MCF 10A (cell line): Measurements from ENCODE around the gene FAF1. TPM values are rescaled to one million over a fixed set of nuclear protein-coding genes. Genes with fewer than 3 reads are reported as not detected.
A peak's percentile ranks its signal among the peaks of the same experiment; 100 is the strongest.
"Not testable (repeated sequence)": the region's sequence is repeated elsewhere in the genome, so short reads cannot be mapped to it uniquely, and the experiment has no call there.

Experiments used
- BruUV-seq: library from RNA; stranded (reverse); fragments of 400-500 nt; replicated peaks from 2 replicates; lab custom pipeline; 2021; lab: Mats Ljungman, UMichigan
- CTCF ChIA-PET: fragments of 300-600 bp; sonication (Branson Sonifier 250); formaldehyde crosslinking; extraction: SDS; loops from one replicate; lab custom pipeline; 2021; ENCODE audit warnings: antibody characterized with exemption, inconsistent platforms; lab: Yijun Ruan, JAX
- POLR2A ChIA-PET: fragments of 300-600, 350-650 bp; sonication (Branson Sonifier 250); formaldehyde crosslinking; extraction: SDS; loops from one replicate; lab custom pipeline; 2020; ENCODE audit warnings: antibody characterized with exemption, inconsistent platforms; lab: Yijun Ruan, JAX
- DNase-seq: peaks from one replicate; pipeline ENCODE4 v3.0.0-alpha.2; 2018; ENCODE audit not compliant: unreplicated experiment
- H3K27ac Mint-ChIP-seq: one replicate; pipeline ENCODE4 v1.8.0; 2022; ENCODE audit warnings: mild to moderate bottlenecking, low read depth, mixed read lengths; ENCODE audit not compliant: unreplicated experiment
- H3K27me3 Mint-ChIP-seq: one replicate; pipeline ENCODE4 v1.8.0; 2022; ENCODE audit warnings: mixed read lengths; ENCODE audit not compliant: insufficient read depth, unreplicated experiment
- H3K36me3 Mint-ChIP-seq: one replicate; pipeline ENCODE4 v1.8.0; 2022; ENCODE audit warnings: mild to moderate bottlenecking, moderate library complexity, mixed read lengths; ENCODE audit not compliant: insufficient read depth, unreplicated experiment
- H3K4me1 Mint-ChIP-seq: one replicate; pipeline ENCODE4 v1.8.0; 2022; ENCODE audit warnings: mixed read lengths; ENCODE audit not compliant: insufficient read depth, unreplicated experiment
- H3K4me3 Mint-ChIP-seq: one replicate; pipeline ENCODE4 v1.8.0; 2022; ENCODE audit warnings: mild to moderate bottlenecking, moderate library complexity, mixed read lengths; ENCODE audit not compliant: unreplicated experiment
- H3K9me3 Mint-ChIP-seq: one replicate; pipeline ENCODE4 v1.8.0; 2022; ENCODE audit warnings: mixed read lengths; ENCODE audit not compliant: unreplicated experiment
- CTCF ChIP-seq: fragments of 200-600 bp; IDR thresholded peaks from one replicate; pipeline ENCODE4 v1.8.0; 2022; ENCODE audit warnings: antibody characterized with exemption, mild to moderate bottlenecking; ENCODE audit not compliant: unreplicated experiment
- intact Hi-C: fragments of 100-400 bp; cut with micrococcal nuclease; formaldehyde crosslinking; loops from 2 replicates; pipeline ENCODE4 v1.14.1; 2022
- total RNA-seq: library from RNA; stranded (reverse); gene quantifications from 2 replicates; pipeline ENCODE4 v1.2.3, GENCODE V29; 2022

FAF1 gene
- total RNA-seq, 1 experiment from 2014 or later: 93.2 TPM

- Mint-ChIP-seq H3K9me3 (no peaks in the 10 kb centered on the region), H3K27ac (no peak overlapping the region), H3K27me3 (no peaks in the 10 kb centered on the region), H3K36me3 (no peaks in the 10 kb centered on the region), H3K4me3 (no peak overlapping the region), H3K4me1 (no peaks in the 10 kb centered on the region)
- intact Hi-C loops: no loop called here
- POLR2A ChIA-PET: interaction anchor here (0.6 to 0.8 kb wide), 3 partner anchors 15 to 91 kb away, joined by 3 to 5 read pairs (median 4); no protein-coding TSS in a partner anchor
- BruUV-seq: no TSS peak
- no peak for DNase-seq
- no peak for TF ChIP-seq CTCF
- CTCF ChIA-PET: interaction anchor here (0.6 to 1.1 kb wide), 3 partner anchors 20 to 165 kb away, joined by 3 read pairs; no protein-coding TSS in a partner anchor
Measured at GRCh38 chr1:50877641-50878040, 82.4 kb downstream of the FAF1 start.

GRCh38 chr1:50873458-50874187 is 86.4 kb downstream of the FAF1 start:
- no peaks in the 10 kb centered on the region for H3K9me3 Mint-ChIP-seq
- peak; percentile 78 for TF ChIP-seq CTCF
- no peaks in the 10 kb centered on the region for H3K27me3 Mint-ChIP-seq
- intact Hi-C loops: loop anchor here (1.0 to 5.0 kb wide), 3 partner anchors 94 to 316 kb away; no protein-coding TSS in a partner anchor
- peak overlapping the region; percentile 27 for H3K27ac Mint-ChIP-seq
- ChIA-PET POLR2A (interaction anchor here (0.6 to 1.0 kb wide), 3 partner anchors 11 to 214 kb away, joined by 3 to 4 read pairs (median 4); no protein-coding TSS in a partner anchor), CTCF (interaction anchor here (0.6 to 6.2 kb wide), 50 partner anchors 12 to 1990 kb away, joined by 3 to 62 read pairs (median 4); no protein-coding TSS in a partner anchor)
- H3K4me3 Mint-ChIP-seq: peak overlapping the region; percentile 67
- BruUV-seq: no TSS peak
- DNase-seq: peak; percentile 84
- no peaks in the 10 kb centered on the region for H3K4me1 Mint-ChIP-seq
- H3K36me3 Mint-ChIP-seq: no peaks in the 10 kb centered on the region

- H3K27ac Mint-ChIP-seq, H3K9me3 Mint-ChIP-seq, H3K4me1 Mint-ChIP-seq, DNase-seq, POLR2A ChIA-PET, intact Hi-C loops, BruUV-seq, H3K4me3 Mint-ChIP-seq, CTCF ChIA-PET, H3K36me3 Mint-ChIP-seq, H3K27me3 Mint-ChIP-seq: not testable (repeated sequence)
Measured at GRCh38 chr1:50864845-50865244, 95.2 kb downstream of the FAF1 start.

- Mint-ChIP-seq H3K4me1 (no peaks in the 10 kb centered on the region), H3K9me3 (peaks cover 7% of the 10 kb centered on the region), H3K27me3 (no peaks in the 10 kb centered on the region), H3K36me3 (no peaks in the 10 kb centered on the region), H3K4me3 (no peak overlapping the region), H3K27ac (no peak overlapping the region)
- DNase-seq: no peak
- CTCF ChIA-PET: interaction anchor here (1.0 to 2.9 kb wide), 3 partner anchors 11 to 330 kb away, joined by 3 to 15 read pairs (median 3); no protein-coding TSS in a partner anchor
- intact Hi-C loops: no loop called here
- POLR2A ChIA-PET: interaction anchor here (0.7 to 1.5 kb wide), 2 partner anchors 11 to 31 kb away, joined by 3 to 4 read pairs; no protein-coding TSS in a partner anchor
- BruUV-seq: no TSS peak
- no peak for TF ChIP-seq CTCF
Measured at GRCh38 chr1:50861772-50862171, 98.3 kb downstream of the FAF1 start.
